Activated T-cell treated with anti-CD3 and anti-CD28 coated beads, Interleukin-2, amount 50 U/mL, for 4 hours (primary cell): Measurements from ENCODE around the gene ABLIM1. TPM values are rescaled to one million over a fixed set of nuclear protein-coding genes. Genes with fewer than 3 reads are reported as not detected.

Experiments
- ATAC-seq, 2 donors: fragments of 200-7000 bp; cut with Tn5 transposase; one replicate each; pipeline ENCODE4 v1.10.0; 2021
- DNase-seq: peaks from one replicate; pipeline ENCODE4 v3.0.0-alpha.2; 2020
- H3K27me3 Mint-ChIP-seq: one replicate; pipeline ENCODE4 v1.8.0; 2021; ENCODE audit warnings: low read depth, mixed read lengths
- H3K36me3 Mint-ChIP-seq: one replicate; pipeline ENCODE4 v1.8.0; 2022; ENCODE audit warnings: mixed read lengths; ENCODE audit not compliant: insufficient read depth
- H3K4me1 Mint-ChIP-seq: one replicate; pipeline ENCODE4 v1.8.0; 2021; ENCODE audit warnings: low read depth, mixed read lengths
- H3K4me3 Mint-ChIP-seq: one replicate; pipeline ENCODE4 v1.8.0; 2021; ENCODE audit warnings: mild to moderate bottlenecking, moderate library complexity, mixed read lengths
- H3K9me3 Mint-ChIP-seq: one replicate; pipeline ENCODE4 v1.8.0; 2021; ENCODE audit warnings: mixed read lengths
- total RNA-seq, 3 donors: library from RNA; stranded (reverse); gene quantifications; one replicate each; pipeline ENCODE4 v1.2.1, GENCODE V29; 2021

The ABLIM1 gene
- total RNA-seq, 3 donors from 2014 or later: 68.1 to 83.2 (median 76.2) TPM

DNA sequence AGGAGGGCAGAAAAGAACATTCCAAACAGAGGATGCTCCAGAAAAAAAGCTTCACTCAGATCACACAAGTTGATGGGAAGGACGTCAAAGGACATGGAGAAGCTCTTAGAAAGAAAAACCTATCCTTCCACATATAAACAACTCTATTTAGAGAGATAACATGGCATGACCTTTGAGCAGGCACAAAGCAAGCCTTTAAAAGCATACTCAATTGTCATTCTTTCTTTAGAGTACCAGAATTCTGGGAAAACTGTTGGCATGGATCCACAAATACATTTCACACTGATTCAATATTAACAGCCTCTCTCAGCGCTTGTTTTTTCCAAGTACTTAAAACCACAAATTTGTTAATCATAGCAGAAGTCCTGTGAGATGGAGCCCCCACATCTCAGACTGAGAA is 7.3 kb upstream of the ABLIM1 start:
- DNase-seq (no peak), ATAC-seq (no peak)
- no peak overlapping the region for H3K4me3 Mint-ChIP-seq
- H3K4me1 Mint-ChIP-seq: no peaks in the 10 kb centered on the region
- H3K9me3 Mint-ChIP-seq: peaks cover 5% of the 10 kb centered on the region
- H3K36me3 Mint-ChIP-seq: no peaks in the 10 kb centered on the region
- no peaks in the 10 kb centered on the region for H3K27me3 Mint-ChIP-seq

- ATAC-seq: no peak
- H3K36me3 Mint-ChIP-seq: no peaks in the 10 kb centered on the region
Measured at GRCh38 chr10:114664127-114664526, 6.1 kb upstream of the ABLIM1 start.

DNA sequence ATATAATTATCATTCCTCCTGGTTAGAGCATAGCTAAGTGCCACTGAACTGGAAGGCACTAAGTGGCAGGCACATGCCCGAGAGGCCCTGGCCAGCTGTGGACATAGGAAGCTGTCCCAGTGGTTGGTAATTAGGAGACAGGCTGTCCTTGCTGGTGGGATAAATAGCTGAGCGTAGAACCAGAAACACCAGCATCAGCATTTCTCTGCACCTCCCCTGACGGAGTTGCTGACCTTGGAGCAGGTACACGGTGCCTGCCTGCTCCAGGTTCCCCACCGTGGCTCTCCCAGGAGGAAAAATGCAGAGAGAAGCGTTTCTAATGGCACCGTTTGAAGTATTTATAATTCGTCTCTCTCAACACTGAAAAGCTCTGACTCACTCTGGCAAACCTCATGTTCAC is 5.6 kb upstream of the ABLIM1 start:
- ATAC-seq (no peak), DNase-seq (no peak)
- no peaks in the 10 kb centered on the region for H3K27me3 Mint-ChIP-seq
- H3K4me1 Mint-ChIP-seq: no peaks in the 10 kb centered on the region
- H3K9me3 Mint-ChIP-seq: peaks cover 5% of the 10 kb centered on the region
- no peaks in the 10 kb centered on the region for H3K36me3 Mint-ChIP-seq
- no peak overlapping the region for H3K4me3 Mint-ChIP-seq

More at GRCh38 chr10:114664127-114664526, 6.1 kb upstream of the ABLIM1 start:
- H3K27me3 Mint-ChIP-seq: no peaks in the 10 kb centered on the region
- peaks cover 5% of the 10 kb centered on the region for H3K9me3 Mint-ChIP-seq
- H3K4me3 Mint-ChIP-seq: no peak overlapping the region
- no peaks in the 10 kb centered on the region for H3K4me1 Mint-ChIP-seq
- no peak for DNase-seq

- DNase-seq: no peak
- no peak overlapping the region for H3K4me3 Mint-ChIP-seq
- H3K36me3 Mint-ChIP-seq: no peaks in the 10 kb centered on the region
- H3K27me3 Mint-ChIP-seq: no peaks in the 10 kb centered on the region
- H3K9me3 Mint-ChIP-seq: peaks cover 4% of the 10 kb centered on the region
- ATAC-seq: no peak
- H3K4me1 Mint-ChIP-seq: no peaks in the 10 kb centered on the region
Measured at GRCh38 chr10:114662646-114663217, 4.7 kb upstream of the ABLIM1 start.

- Mint-ChIP-seq H3K4me1 (no peaks in the 10 kb centered on the region), H3K27me3 (no peaks in the 10 kb centered on the region), H3K36me3 (no peaks in the 10 kb centered on the region), H3K4me3 (no peak overlapping the region), H3K9me3 (no peaks in the 10 kb centered on the region)
- ATAC-seq: no peak
- DNase-seq: no peak
Measured at GRCh38 chr10:114661212-114661880, 3.3 kb upstream of the ABLIM1 start.

DNA sequence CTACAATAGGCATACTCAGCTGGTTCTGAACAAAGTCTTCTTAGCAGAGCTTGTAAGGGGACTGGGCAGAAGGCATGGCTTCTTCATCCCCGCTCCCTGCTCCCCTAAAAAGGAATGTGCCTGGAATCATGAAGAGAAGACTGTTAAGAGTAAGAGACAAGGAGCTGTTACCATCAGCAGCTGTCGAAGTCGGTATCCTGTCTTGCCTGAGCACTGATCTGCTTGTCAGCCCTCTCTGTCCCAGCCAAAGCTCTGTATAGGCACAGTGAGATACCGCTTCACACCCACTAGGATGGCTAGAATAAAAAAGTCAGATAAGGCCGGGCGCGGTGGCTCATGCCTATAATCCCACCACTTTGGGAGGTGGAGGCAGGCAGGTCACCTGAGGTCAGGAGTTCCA is 2.4 kb downstream of the ABLIM1 start:
- no peak overlapping the region for H3K4me3 Mint-ChIP-seq
- no peaks in the 10 kb centered on the region for H3K27me3 Mint-ChIP-seq
- no peak for ATAC-seq

GRCh38 chr10:114654822-114655575 is 3.1 kb downstream of the ABLIM1 start:
- Mint-ChIP-seq H3K9me3 (no peaks in the 10 kb centered on the region), H3K4me3 (no peak overlapping the region), H3K27me3 (no peaks in the 10 kb centered on the region), H3K36me3 (no peaks in the 10 kb centered on the region), H3K4me1 (peaks cover 6% of the 10 kb centered on the region)
- ATAC-seq: no peak
- no peak for DNase-seq

More for the DNA sequence above, 2.4 kb downstream of the ABLIM1 start:
- DNase-seq: no peak
- peaks cover 6% of the 10 kb centered on the region for H3K4me1 Mint-ChIP-seq
- H3K36me3 Mint-ChIP-seq: no peaks in the 10 kb centered on the region
- no peaks in the 10 kb centered on the region for H3K9me3 Mint-ChIP-seq

GRCh38 chr10:114653926-114654325 is 4.1 kb downstream of the ABLIM1 start:
- no peaks in the 10 kb centered on the region for H3K27me3 Mint-ChIP-seq
- DNase-seq: no peak
- ATAC-seq: no peak
- H3K9me3 Mint-ChIP-seq: no peaks in the 10 kb centered on the region
- H3K4me1 Mint-ChIP-seq: peaks cover 6% of the 10 kb centered on the region
- no peaks in the 10 kb centered on the region for H3K36me3 Mint-ChIP-seq
- no peak overlapping the region for H3K4me3 Mint-ChIP-seq

- H3K4me3 Mint-ChIP-seq: no peak overlapping the region
- ATAC-seq (no peak), DNase-seq (no peak)
- no peaks in the 10 kb centered on the region for H3K27me3 Mint-ChIP-seq
- H3K4me1 Mint-ChIP-seq: peaks cover 6% of the 10 kb centered on the region
- H3K9me3 Mint-ChIP-seq: no peaks in the 10 kb centered on the region
- no peaks in the 10 kb centered on the region for H3K36me3 Mint-ChIP-seq
Measured at GRCh38 chr10:114652402-114653368, 5.4 kb downstream of the ABLIM1 start.

DNA sequence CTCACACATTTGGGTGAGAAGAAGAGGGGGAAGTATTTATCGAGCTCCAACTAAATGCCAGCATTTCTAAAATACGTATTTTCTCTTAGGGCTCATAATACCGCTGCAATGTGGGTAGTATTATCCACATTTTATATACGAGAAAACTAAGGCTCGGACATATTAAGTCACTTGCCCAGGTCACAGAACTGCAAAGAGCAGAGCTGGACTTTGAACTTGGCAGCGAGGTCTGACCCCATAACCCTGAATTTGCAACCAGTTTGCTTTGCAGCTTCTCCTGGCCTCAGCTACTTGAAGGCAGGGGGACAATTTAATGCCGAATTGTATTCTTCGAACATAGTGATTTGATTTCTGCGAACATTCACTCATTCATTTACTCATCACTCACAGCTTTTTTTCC is 7.2 kb downstream of the ABLIM1 start:
- peaks cover 6% of the 10 kb centered on the region for H3K4me1 Mint-ChIP-seq
- no peaks in the 10 kb centered on the region for H3K9me3 Mint-ChIP-seq
- no peaks in the 10 kb centered on the region for H3K27me3 Mint-ChIP-seq
- DNase-seq (no peak), ATAC-seq (no peak)
- no peak overlapping the region for H3K4me3 Mint-ChIP-seq
- H3K36me3 Mint-ChIP-seq: no peaks in the 10 kb centered on the region

GRCh38 chr10:114650266-114650665 is 7.8 kb downstream of the ABLIM1 start:
- ATAC-seq: no peak
- Mint-ChIP-seq H3K4me1 (peaks cover 6% of the 10 kb centered on the region), H3K9me3 (no peaks in the 10 kb centered on the region), H3K27me3 (no peaks in the 10 kb centered on the region), H3K36me3 (no peaks in the 10 kb centered on the region), H3K4me3 (no peak overlapping the region)
- no peak for DNase-seq

- Mint-ChIP-seq H3K4me1 (peaks cover 3% of the 10 kb centered on the region), H3K36me3 (no peaks in the 10 kb centered on the region), H3K9me3 (no peaks in the 10 kb centered on the region), H3K27me3 (no peaks in the 10 kb centered on the region), H3K4me3 (no peak overlapping the region)
- DNase-seq (no peak), ATAC-seq (no peak)
Measured at GRCh38 chr10:114649217-114649903, 8.7 kb downstream of the ABLIM1 start.

DNA sequence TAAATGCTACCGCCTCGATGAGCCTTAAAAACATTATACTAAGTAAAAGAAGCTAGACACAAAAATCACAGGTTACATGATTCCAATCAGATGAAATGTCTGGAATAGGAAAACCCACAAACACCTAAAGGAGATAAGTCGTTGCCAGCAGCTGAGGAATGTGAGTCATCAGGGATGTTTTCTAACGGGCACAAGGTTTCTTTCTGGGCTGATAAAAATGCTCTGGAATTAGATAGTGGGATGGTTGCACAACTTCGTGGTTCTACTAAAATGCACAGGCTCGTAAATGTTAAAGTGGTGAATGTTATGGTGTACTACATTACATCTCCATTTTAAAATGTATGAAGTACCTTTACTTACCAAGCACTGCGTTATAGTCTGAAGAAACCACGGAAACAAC is 9.7 kb downstream of the ABLIM1 start:
- DNase-seq: no peak
- no peaks in the 10 kb centered on the region for H3K36me3 Mint-ChIP-seq
- no peak overlapping the region for H3K4me3 Mint-ChIP-seq
- no peaks in the 10 kb centered on the region for H3K9me3 Mint-ChIP-seq
- no peaks in the 10 kb centered on the region for H3K27me3 Mint-ChIP-seq
- H3K4me1 Mint-ChIP-seq: no peaks in the 10 kb centered on the region
- no peak for ATAC-seq
